ENCODE data around the gene UBE2E1.

Gene UBE2E1

GRCh38 chr3:23873941-23874340 is 68.2 kb downstream of the UBE2E1 start:
- Histone ChIP-seq H3K9me3 (ENCODE audit: insufficient read depth, low read depth, low read length) (no peaks in the 10 kb centered on the region), H3K9ac (ENCODE audit: low read depth, low read length, poor library complexity, severe bottlenecking) (no peak overlapping the region), H3K27me3 (ENCODE audit: insufficient read depth, low read length, poor library complexity, severe bottlenecking) (no peaks in the 10 kb centered on the region), H4K20me1 (ENCODE audit: insufficient read depth, low read length, poor library complexity, severe bottlenecking) (peaks cover 67% of the 10 kb centered on the region), H3K4me2 (ENCODE audit: low read depth, low read length, poor library complexity, severe bottlenecking) (no peak overlapping the region), H3K79me2 (ENCODE audit: insufficient read depth, low read length) (peaks cover 81% of the 10 kb centered on the region), H3K9me2 (replicated peaks; ENCODE audit: low read depth, low read length) (no peaks in the 10 kb centered on the region), H2AFZ (ENCODE audit: low read length) (no peak overlapping the region), H3K4me1 (ENCODE audit: insufficient read depth, low read length, poor library complexity, severe bottlenecking) (no peaks in the 10 kb centered on the region), H3K36me3 (ENCODE audit: insufficient read depth, low read length) (peaks cover 8% of the 10 kb centered on the region; the same call in 1 of the 2 replicates), H3K4me3 (ENCODE audit: low read length, poor library complexity, severe bottlenecking) (no peak overlapping the region), H3F3A (ENCODE audit: low read depth) (no peaks in the 10 kb centered on the region)
- no peak for TF ChIP-seq CTCF (conservative IDR thresholded peaks at IDR 0.05; ENCODE audit: low read length)
- TF ChIP-seq EZH2phosphoT487 (IDR thresholded peaks at IDR 0.05; ENCODE audit: borderline replicate concordance), result no peak

DNA sequence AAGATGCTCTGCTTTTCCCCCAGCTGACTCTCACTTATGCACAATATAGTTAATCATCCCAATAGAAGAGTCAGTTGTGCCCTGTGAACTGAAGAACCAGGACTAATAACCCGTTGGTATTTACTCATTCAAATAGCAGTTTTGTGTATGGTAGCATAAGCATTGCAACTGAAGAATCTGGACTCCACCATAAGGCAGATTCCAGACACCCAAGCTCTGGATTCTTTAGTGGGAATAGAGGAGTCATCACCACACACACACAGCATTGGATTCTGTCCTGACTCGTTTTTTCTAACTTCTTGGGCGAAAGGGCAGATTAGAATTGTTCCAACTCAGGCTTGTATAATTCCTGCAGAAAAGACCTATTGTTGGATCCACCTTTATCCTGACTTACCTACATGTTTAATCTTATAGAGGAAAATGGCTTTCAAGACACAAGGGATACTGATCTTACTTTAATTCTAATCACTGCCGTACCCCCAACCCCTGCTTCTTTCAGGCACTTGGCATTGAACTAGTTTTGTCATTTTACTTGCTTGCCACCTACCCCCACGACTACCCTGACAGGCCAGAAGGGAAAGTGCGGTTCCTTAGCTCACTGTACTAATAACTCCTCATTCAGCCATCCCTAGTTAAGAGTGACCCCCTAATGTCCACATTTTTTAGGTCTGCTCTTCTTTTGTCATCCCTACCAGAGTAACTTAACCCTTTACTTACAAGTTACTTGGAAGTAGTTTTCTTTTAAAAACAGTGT is 68.8 kb downstream of the UBE2E1 start:
- Histone ChIP-seq H3K9me3 (ENCODE audit: insufficient read depth, low read depth, low read length) (no peaks in the 10 kb centered on the region), H3K79me2 (ENCODE audit: insufficient read depth, low read length) (peaks cover 81% of the 10 kb centered on the region), H3K27me3 (ENCODE audit: insufficient read depth, low read length, poor library complexity, severe bottlenecking) (no peaks in the 10 kb centered on the region), H4K20me1 (ENCODE audit: insufficient read depth, low read length, poor library complexity, severe bottlenecking) (peaks cover 66% of the 10 kb centered on the region), H3K4me1 (ENCODE audit: insufficient read depth, low read length, poor library complexity, severe bottlenecking) (no peaks in the 10 kb centered on the region), H2AFZ (ENCODE audit: low read length) (no peak overlapping the region), H3K4me3 (ENCODE audit: low read length, poor library complexity, severe bottlenecking) (no peak overlapping the region), H3K9ac (ENCODE audit: low read depth, low read length, poor library complexity, severe bottlenecking) (no peak overlapping the region), H3K4me2 (ENCODE audit: low read depth, low read length, poor library complexity, severe bottlenecking) (no peak overlapping the region), H3K36me3 (ENCODE audit: insufficient read depth, low read length) (peaks cover 10% of the 10 kb centered on the region; the same call in 1 of the 2 replicates), H3K9me2 (replicated peaks; ENCODE audit: low read depth, low read length) (no peaks in the 10 kb centered on the region), H3F3A (ENCODE audit: low read depth) (no peaks in the 10 kb centered on the region)
- TF ChIP-seq CTCF (conservative IDR thresholded peaks at IDR 0.05; ENCODE audit: low read length) (no peak), EZH2phosphoT487 (IDR thresholded peaks at IDR 0.05; ENCODE audit: borderline replicate concordance) (no peak)

GRCh38 chr3:23875113-23875725 is 69.5 kb downstream of the UBE2E1 start:
- Histone ChIP-seq H3K9ac (ENCODE audit: low read depth, low read length, poor library complexity, severe bottlenecking) (no peak overlapping the region), H3K9me2 (replicated peaks; ENCODE audit: low read depth, low read length) (no peaks in the 10 kb centered on the region), H3K4me3 (ENCODE audit: low read length, poor library complexity, severe bottlenecking) (no peak overlapping the region), H3K9me3 (ENCODE audit: insufficient read depth, low read depth, low read length) (no peaks in the 10 kb centered on the region), H2AFZ (ENCODE audit: low read length) (no peak overlapping the region), H4K20me1 (ENCODE audit: insufficient read depth, low read length, poor library complexity, severe bottlenecking) (peaks cover 62% of the 10 kb centered on the region), H3K79me2 (ENCODE audit: insufficient read depth, low read length) (peaks cover 78% of the 10 kb centered on the region), H3K4me1 (ENCODE audit: insufficient read depth, low read length, poor library complexity, severe bottlenecking) (no peaks in the 10 kb centered on the region), H3K27me3 (ENCODE audit: insufficient read depth, low read length, poor library complexity, severe bottlenecking) (no peaks in the 10 kb centered on the region), H3K4me2 (ENCODE audit: low read depth, low read length, poor library complexity, severe bottlenecking) (no peak overlapping the region), H3K36me3 (ENCODE audit: insufficient read depth, low read length) (peaks cover 10% of the 10 kb centered on the region; the same call in 1 of the 2 replicates), H3F3A (ENCODE audit: low read depth) (no peaks in the 10 kb centered on the region)
- TF ChIP-seq EZH2phosphoT487 (IDR thresholded peaks at IDR 0.05; ENCODE audit: borderline replicate concordance), result no peak
